Measurements from ENCODE around the gene F12. TPM values are rescaled to one million over a fixed set of nuclear protein-coding genes. Genes with fewer than 3 reads are reported as not detected.

F12 gene
- polyA plus RNA-seq, 3 donors: 1.4 to 5.5 (median 1.5) TPM

DNA sequence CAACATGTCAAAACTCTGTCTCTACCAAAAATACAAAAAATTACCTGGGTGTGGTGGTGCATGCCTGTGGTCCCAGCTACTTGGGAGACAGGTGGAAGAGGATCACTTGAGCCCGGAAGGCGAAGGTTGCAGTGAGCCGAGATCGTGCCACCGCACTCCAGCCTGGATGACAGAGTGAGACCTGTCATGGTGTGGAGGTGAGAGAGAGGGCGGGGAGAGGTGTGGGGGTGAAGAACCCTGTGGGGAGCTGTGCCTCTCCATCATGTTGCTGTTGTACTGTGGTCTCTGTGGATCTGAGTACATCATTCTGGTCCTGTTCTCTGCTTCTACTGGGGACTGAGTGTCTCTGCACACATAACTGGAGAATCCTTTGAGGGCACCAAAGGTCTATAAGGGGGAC lies 36.5 kb downstream of the F12 start:
- no peaks in the 10 kb centered on the region for H3K27me3 ChIP-seq (ENCODE audit: control insufficient read depth in 2 of 2, insufficient read depth in 2 of 2, low read length in 2 of 2)
- peak overlapping the region in 4 of 7 donors; percentile 8 to 68 (median 50) for H3K27ac Mint-ChIP-seq
- H4K20me1 ChIP-seq (ENCODE audit: insufficient read depth, low read length): peaks cover 60% of the 10 kb centered on the region
- H3K27ac ChIP-seq (ENCODE audit: low read depth in 1 of 2, low read length in 2 of 2): no peak overlapping the region
- H3K4me1 Mint-ChIP-seq: peaks cover 45% of the 10 kb centered on the region
- H3K27me3 Mint-ChIP-seq (ENCODE audit: low read depth in 3 of 3): peaks cover 0 to 14% (median 6%) of the 10 kb centered on the region in 3 donors
- TF ChIP-seq, protein P1, sequence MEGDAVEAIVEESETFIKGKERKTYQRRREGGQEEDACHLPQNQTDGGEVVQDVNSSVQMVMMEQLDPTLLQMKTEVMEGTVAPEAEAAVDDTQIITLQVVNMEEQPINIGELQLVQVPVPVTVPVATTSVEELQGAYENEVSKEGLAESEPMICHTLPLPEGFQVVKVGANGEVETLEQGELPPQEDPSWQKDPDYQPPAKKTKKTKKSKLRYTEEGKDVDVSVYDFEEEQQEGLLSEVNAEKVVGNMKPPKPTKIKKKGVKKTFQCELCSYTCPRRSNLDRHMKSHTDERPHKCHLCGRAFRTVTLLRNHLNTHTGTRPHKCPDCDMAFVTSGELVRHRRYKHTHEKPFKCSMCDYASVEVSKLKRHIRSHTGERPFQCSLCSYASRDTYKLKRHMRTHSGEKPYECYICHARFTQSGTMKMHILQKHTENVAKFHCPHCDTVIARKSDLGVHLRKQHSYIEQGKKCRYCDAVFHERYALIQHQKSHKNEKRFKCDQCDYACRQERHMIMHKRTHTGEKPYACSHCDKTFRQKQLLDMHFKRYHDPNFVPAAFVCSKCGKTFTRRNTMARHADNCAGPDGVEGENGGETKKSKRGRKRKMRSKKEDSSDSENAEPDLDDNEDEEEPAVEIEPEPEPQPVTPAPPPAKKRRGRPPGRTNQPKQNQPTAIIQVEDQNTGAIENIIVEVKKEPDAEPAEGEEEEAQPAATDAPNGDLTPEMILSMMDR (IDR thresholded peaks at IDR 0.05): no peak
- no peaks in the 10 kb centered on the region for H3K9me3 ChIP-seq (replicated peaks in 1 of 2; ENCODE audit: control insufficient read depth in 1 of 2, insufficient read depth in 1 of 2, low read length in 2 of 2)
- H3K79me2 ChIP-seq (ENCODE audit: insufficient read depth, low read length): no peaks in the 10 kb centered on the region
- H3K36me3 Mint-ChIP-seq: peaks cover 47 to 65% of the 10 kb centered on the region in 2 donors
- no peak overlapping the region for H2AFZ ChIP-seq (ENCODE audit: insufficient read depth, low read depth, low read length, poor library complexity, severe bottlenecking)
- H3K36me3 ChIP-seq (replicated peaks in 1 of 2; ENCODE audit: control insufficient read depth in 1 of 2, insufficient read depth in 2 of 2, low read length in 2 of 2): peaks cover 55 to 59% of the 10 kb centered on the region in 2 donors
- DNase-seq: no peak
- H3K9ac ChIP-seq (ENCODE audit: insufficient read depth, low read length, poor library complexity, severe bottlenecking): no peak overlapping the region
- H3K4me3 ChIP-seq (replicated peaks in 1 of 3; ENCODE audit: low read depth in 2 of 3, low read length in 3 of 3): no peak overlapping the region
- intact Hi-C loops (cut with micrococcal nuclease): loop anchor here in 1 of 2 donors (10.0 kb wide), 1 partner anchor 692 kb away; no protein-coding TSS in a partner anchor
- peaks cover 24 to 39% of the 10 kb centered on the region in 2 donors for H3K4me1 ChIP-seq (ENCODE audit: control insufficient read depth in 1 of 2, insufficient read depth in 2 of 2, low read length in 2 of 2)
- WGBS (ENCODE audit: insufficient coverage): 93% methylated on average over 6 of the region's 6 CpGs
- H3K4me3 Mint-ChIP-seq: no peak overlapping the region
- peaks cover 0 to 5% (median 0%) of the 10 kb centered on the region in 7 donors for H3K9me3 Mint-ChIP-seq
- no peak overlapping the region for H3K4me2 ChIP-seq (replicated peaks; ENCODE audit: extremely low read depth, low read length, poor library complexity, severe bottlenecking)

DNA sequence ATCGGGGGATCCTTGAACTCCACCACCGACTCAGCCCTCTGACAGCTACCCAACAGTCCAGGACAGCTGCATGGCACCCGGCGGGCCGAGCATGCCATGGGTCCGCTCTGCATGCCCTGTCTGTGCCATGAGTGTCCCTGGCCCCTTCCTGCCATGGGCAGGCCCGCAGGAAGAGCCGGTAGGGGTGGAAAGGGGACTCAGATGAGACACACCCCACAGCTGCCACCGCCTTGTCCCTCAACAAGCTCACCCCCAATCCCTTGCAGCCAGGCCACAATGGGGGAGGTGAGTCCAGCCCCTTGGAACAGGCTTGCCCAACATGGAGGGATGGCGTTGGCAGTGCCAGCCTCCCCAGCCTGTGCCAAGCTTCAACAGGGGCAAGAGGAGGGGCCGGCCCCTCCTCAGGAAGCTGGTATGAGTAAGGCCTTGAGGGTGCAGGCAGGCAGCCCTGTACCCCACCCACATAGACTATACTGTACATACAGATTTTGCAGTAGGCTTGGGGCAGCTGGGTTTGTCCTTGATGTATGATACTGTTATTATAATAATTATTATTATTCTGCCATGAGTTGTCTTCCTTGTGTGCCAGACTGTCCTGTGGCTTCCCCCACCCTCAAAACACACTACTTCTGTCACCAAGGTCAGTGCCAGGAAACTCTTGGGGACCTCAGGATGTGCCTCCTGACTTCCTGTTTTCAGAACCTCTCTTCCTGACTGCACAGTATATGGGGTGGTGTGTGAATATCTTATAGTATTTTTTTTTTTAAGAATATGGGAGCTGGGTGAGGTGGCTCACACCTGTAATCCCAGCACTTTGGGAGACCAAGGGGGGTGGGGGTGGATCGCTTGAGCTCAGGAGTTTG lies 37.1 kb downstream of the F12 start:
- Histone ChIP-seq H4K20me1 (ENCODE audit: insufficient read depth, low read length) (peaks cover 66% of the 10 kb centered on the region), H3K4me3 (replicated peaks in 1 of 3; ENCODE audit: low read depth in 2 of 3, low read length in 3 of 3) (peak overlapping the region in 1 of 3 experiments; percentile 5), H3K79me2 (ENCODE audit: insufficient read depth, low read length) (no peaks in the 10 kb centered on the region), H3K27me3 (ENCODE audit: control insufficient read depth in 2 of 2, insufficient read depth in 2 of 2, low read length in 2 of 2) (no peaks in the 10 kb centered on the region), H3K9ac (ENCODE audit: insufficient read depth, low read length, poor library complexity, severe bottlenecking) (peak overlapping the region; percentile 15), H3K36me3 (replicated peaks in 1 of 2; ENCODE audit: control insufficient read depth in 1 of 2, insufficient read depth in 2 of 2, low read length in 2 of 2) (peaks cover 62 to 65% of the 10 kb centered on the region in 2 donors), H3K9me3 (replicated peaks in 1 of 2; ENCODE audit: control insufficient read depth in 1 of 2, insufficient read depth in 1 of 2, low read length in 2 of 2) (no peaks in the 10 kb centered on the region), H3K27ac (ENCODE audit: low read depth in 1 of 2, low read length in 2 of 2) (peak overlapping the region; percentile 12 to 45), H3K4me1 (ENCODE audit: control insufficient read depth in 1 of 2, insufficient read depth in 2 of 2, low read length in 2 of 2) (peaks cover 24 to 39% of the 10 kb centered on the region in 2 donors), H3K4me2 (replicated peaks; ENCODE audit: extremely low read depth, low read length, poor library complexity, severe bottlenecking) (peak overlapping the region; percentile 16), H2AFZ (ENCODE audit: insufficient read depth, low read depth, low read length, poor library complexity, severe bottlenecking) (no peak overlapping the region)
- Mint-ChIP-seq H3K27me3 (ENCODE audit: low read depth in 3 of 3) (peaks cover 0 to 10% (median 6%) of the 10 kb centered on the region in 3 donors), H3K27ac (peak overlapping the region in 6 of 7 donors; percentile 15 to 67 (median 41)), H3K36me3 (peaks cover 53 to 72% of the 10 kb centered on the region in 2 donors), H3K4me1 (peaks cover 45% of the 10 kb centered on the region), H3K9me3 (peaks cover 0 to 5% (median 0%) of the 10 kb centered on the region in 7 donors), H3K4me3 (peak overlapping the region in 1 of 2 donors; percentile 59)
- TF ChIP-seq, protein P1 (IDR thresholded peaks at IDR 0.05): no peak
- DNase-seq: peak in 1 of 3 donors; percentile 40
- WGBS (ENCODE audit: insufficient coverage): 90% methylated on average over 2 of the region's 12 CpGs
- intact Hi-C loops (cut with micrococcal nuclease): loop anchor here in 1 of 2 donors (10.0 kb wide), 1 partner anchor 693 kb away; no protein-coding TSS in a partner anchor
